Stimulated activated CD8-positive, alpha-beta memory T cell treated with anti-CD3 and anti-CD28 coated beads, Interleukin-4, amount 100 ng/mL, for 24 hours (primary cell): ENCODE data around the gene NLRC3.

Source experiments
- DNase-seq: peaks from one replicate; pipeline ENCODE4 v3.0.0-alpha.2; 2020; ENCODE audit warnings: low read depth

The NLRC3 gene

GRCh38 chr16:3548445-3548844 is 28.8 kb downstream of the NLRC3 start:
- no peak for DNase-seq

- no peak for DNase-seq
Observed at GRCh38 chr16:3546986-3547682, 30.1 kb downstream of the NLRC3 start.

- DNase-seq: no peak
Observed at GRCh38 chr16:3542601-3543373, 34.4 kb downstream of the NLRC3 start.

GRCh38 chr16:3541527-3542155 is 35.6 kb downstream of the NLRC3 start:
- DNase-seq: no peak

GRCh38 chr16:3538222-3538621 is 39.0 kb downstream of the NLRC3 start:
- no peak for DNase-seq

- DNase-seq: no peak
Observed at GRCh38 chr16:3536851-3537250, 40.4 kb downstream of the NLRC3 start.

- no peak for DNase-seq
Observed at GRCh38 chr16:3536271-3536731, 40.9 kb downstream of the NLRC3 start.

- no peak for DNase-seq
Observed at GRCh38 chr16:3534126-3534525, 43.1 kb downstream of the NLRC3 start.

- DNase-seq: no peak
Observed at GRCh38 chr16:3532741-3533140, 44.5 kb downstream of the NLRC3 start.

GRCh38 chr16:3530371-3530914 is 46.8 kb downstream of the NLRC3 start:
- no peak for DNase-seq

GRCh38 chr16:3529175-3529574 is 48.0 kb downstream of the NLRC3 start:
- DNase-seq: no peak

- DNase-seq: no peak
Observed at GRCh38 chr16:3528406-3528805, 48.8 kb downstream of the NLRC3 start.

- peak; percentile 34 for DNase-seq
Observed at GRCh38 chr16:3527216-3527829, 49.9 kb downstream of the NLRC3 start.

- no peak for DNase-seq
Observed at GRCh38 chr16:3525951-3526350, 51.3 kb downstream of the NLRC3 start.

- no peak for DNase-seq
Observed at GRCh38 chr16:3523281-3523680, 53.9 kb downstream of the NLRC3 start.

GRCh38 chr16:3520841-3521240 is 56.4 kb downstream of the NLRC3 start:
- no peak for DNase-seq

- DNase-seq: no peak
Observed at GRCh38 chr16:3520413-3520812, 56.8 kb downstream of the NLRC3 start.

- DNase-seq: no peak
Observed at GRCh38 chr16:3519581-3519980, 57.6 kb downstream of the NLRC3 start.

- DNase-seq: no peak
Observed at GRCh38 chr16:3518986-3519348, 58.2 kb downstream of the NLRC3 start.

GRCh38 chr16:3518292-3518985 is 58.8 kb downstream of the NLRC3 start:
- no peak for DNase-seq

- DNase-seq: no peak
Observed at GRCh38 chr16:3515897-3516296, 61.3 kb downstream of the NLRC3 start.

GRCh38 chr16:3514621-3515020 is 62.6 kb downstream of the NLRC3 start:
- DNase-seq: no peak
